Activated CD8-positive, alpha-beta T cell treated with anti-CD3 and anti-CD28 coated beads for 36 hours (primary cell): ENCODE results near the gene TRIM65. TPM values are rescaled to one million over a fixed set of nuclear protein-coding genes. Genes with fewer than 3 reads are reported as not detected.

Experiments
- ATAC-seq: fragments of 200-7000 bp; cut with Tn5 transposase; one replicate; pipeline ENCODE4 v1.10.0; 2021; ENCODE audit warnings: mild to moderate bottlenecking, moderate library complexity
- CTCF ChIA-PET: fragments of 350-600 bp; sonication (Branson Sonifier 250); formaldehyde crosslinking; loops from one replicate; lab custom pipeline; 2021; ENCODE audit warnings: antibody characterized with exemption; lab: Charles Lee
- POLR2A ChIA-PET: fragments of 350-600 bp; sonication (Branson Sonifier 250); formaldehyde crosslinking; loops from one replicate; lab custom pipeline; 2021; ENCODE audit warnings: antibody characterized with exemption; lab: Charles Lee
- DNase-seq: peaks from one replicate; pipeline ENCODE4 v3.0.0-alpha.2; 2020
- H3K27ac Mint-ChIP-seq: one replicate; pipeline ENCODE4 v1.8.0; 2021; ENCODE audit warnings: mild to moderate bottlenecking, mixed read lengths
- H3K27me3 Mint-ChIP-seq: one replicate; pipeline ENCODE4 v1.8.0; 2021; ENCODE audit warnings: mixed read lengths
- H3K36me3 Mint-ChIP-seq: one replicate; pipeline ENCODE4 v1.8.0; 2021; ENCODE audit warnings: low read depth, mixed read lengths
- H3K4me1 Mint-ChIP-seq: one replicate; pipeline ENCODE4 v1.8.0; 2021; ENCODE audit warnings: low read depth, mixed read lengths
- H3K4me3 Mint-ChIP-seq: one replicate; pipeline ENCODE4 v1.8.0; 2021; ENCODE audit warnings: mild to moderate bottlenecking, moderate library complexity, mixed read lengths
- H3K9me3 Mint-ChIP-seq: one replicate; pipeline ENCODE4 v1.8.0; 2021; ENCODE audit warnings: mixed read lengths
- CTCF ChIP-seq: fragments of 200-600 bp; IDR thresholded peaks from one replicate; pipeline ENCODE4 v1.8.0; 2022; ENCODE audit warnings: antibody characterized with exemption, mild to moderate bottlenecking
- intact Hi-C: fragments of 100-400 bp; cut with micrococcal nuclease; formaldehyde crosslinking; loops from one replicate; pipeline ENCODE4 v1.10.0; 2022
- total RNA-seq, 2 experiments: library from RNA; stranded (reverse); gene quantifications; one replicate each; pipeline ENCODE4 v1.2.3, GENCODE V29; 2021

Gene TRIM65
- total RNA-seq, 2 experiments from 2014 or later, result 37.1 to 42.2 TPM

- no peak for ATAC-seq
- intact Hi-C loops, result loop anchor here (5.0 kb wide), 1 partner anchor 93 kb away; the partner anchor contains the start of gene CDK3
- no peak for TF ChIP-seq CTCF
- ChIA-PET CTCF (interaction anchor here (1.0 to 11.4 kb wide), 4 partner anchors 18 to 186 kb away, joined by 3 to 165 read pairs (median 10); partner anchors contain the start of gene CDK3), POLR2A (interaction anchor here (0.5 to 0.8 kb wide), 2 partner anchors 12 to 71 kb away, joined by 3 read pairs; partner anchors contain the start of gene TRIM65)
- Mint-ChIP-seq H3K9me3 (no peaks in the 10 kb centered on the region), H3K36me3 (peaks cover 3% of the 10 kb centered on the region), H3K27me3 (no peaks in the 10 kb centered on the region), H3K4me3 (no peak overlapping the region), H3K4me1 (peaks cover 10% of the 10 kb centered on the region), H3K27ac (no peak overlapping the region)
- no peak for DNase-seq
Measured at GRCh38 chr17:75909051-75909811, 12.5 kb upstream of the TRIM65 start.

GRCh38 chr17:75908201-75908600 is 11.4 kb upstream of the TRIM65 start:
- ChIA-PET CTCF (interaction anchor here (3.0 to 11.4 kb wide), 2 partner anchors 19 to 94 kb away, joined by 12 to 165 read pairs; partner anchors contain the start of gene CDK3), POLR2A (no interaction called here)
- H3K36me3 Mint-ChIP-seq, result peaks cover 6% of the 10 kb centered on the region
- intact Hi-C loops, result loop anchor here (5.0 kb wide), 1 partner anchor 94 kb away; the partner anchor contains the start of gene CDK3
- no peak overlapping the region for H3K4me3 Mint-ChIP-seq
- no peak for TF ChIP-seq CTCF
- H3K4me1 Mint-ChIP-seq, result peaks cover 13% of the 10 kb centered on the region
- no peak overlapping the region for H3K27ac Mint-ChIP-seq
- ATAC-seq, result no peak
- no peaks in the 10 kb centered on the region for H3K9me3 Mint-ChIP-seq
- H3K27me3 Mint-ChIP-seq, result no peaks in the 10 kb centered on the region
- DNase-seq, result no peak

- intact Hi-C loops, result loop anchor here (5.0 kb wide), 1 partner anchor 96 kb away; the partner anchor contains the start of gene CDK3
- no peak for DNase-seq
- peak overlapping the region; percentile 27 for H3K27ac Mint-ChIP-seq
- no peak for TF ChIP-seq CTCF
- peak overlapping the region; percentile 37 for H3K4me3 Mint-ChIP-seq
- POLR2A ChIA-PET, result interaction anchor here (1.6 to 2.4 kb wide), 2 partner anchors 16 to 29 kb away, joined by 6 to 13 read pairs; partner anchors contain the start of gene TRIM47
- H3K36me3 Mint-ChIP-seq, result peaks cover 10% of the 10 kb centered on the region
- H3K27me3 Mint-ChIP-seq, result no peaks in the 10 kb centered on the region
- no peak for ATAC-seq
- CTCF ChIA-PET, result interaction anchor here (1.0 to 11.4 kb wide), 13 partner anchors 10 to 201 kb away, joined by 3 to 165 read pairs (median 4); partner anchors contain the start of genes CDK3, TRIM47 and WBP2
- no peaks in the 10 kb centered on the region for H3K9me3 Mint-ChIP-seq
- peaks cover 16% of the 10 kb centered on the region for H3K4me1 Mint-ChIP-seq
Measured at GRCh38 chr17:75906143-75906884, 9.6 kb upstream of the TRIM65 start.

GRCh38 chr17:75904749-75905521 is 8.2 kb upstream of the TRIM65 start, which contains the start of gene MRPL38:
Gene MRPL38 (minus strand): TSS chr17:75904884. CDS start chr17:75904875, 9 bp downstream.
- H3K4me3 Mint-ChIP-seq, result peak within 1 kb of the TSS; percentile 87
- peak; percentile 99 for TF ChIP-seq CTCF
- POLR2A ChIA-PET, result interaction anchor here (0.6 to 2.4 kb wide), 13 partner anchors 9 to 507 kb away, joined by 3 to 13 read pairs (median 3); partner anchors contain the start of genes TRIM47 and TRIM65
- intact Hi-C loops, result loop anchor here (5.0 kb wide), 1 partner anchor 97 kb away; the partner anchor contains the start of gene CDK3
- H3K9me3 Mint-ChIP-seq, result no peaks in the 10 kb centered on the region
- CTCF ChIA-PET, result interaction anchor here (0.6 to 11.4 kb wide), 22 partner anchors 9 to 216 kb away, joined by 3 to 165 read pairs (median 4); partner anchors contain the start of genes CDK3, TRIM47, TRIM65 and WBP2
- DNase-seq (peak; percentile 96), ATAC-seq (peak; percentile 98)
- peaks cover 16% of the 10 kb centered on the region for H3K36me3 Mint-ChIP-seq
- no peaks in the 10 kb centered on the region for H3K27me3 Mint-ChIP-seq
- peaks cover 15% of the 10 kb centered on the region for H3K4me1 Mint-ChIP-seq
- peak within 1 kb of the TSS; percentile 92 for H3K27ac Mint-ChIP-seq
